H1 (cell line): ENCODE data around the gene YARS2. TPM values are rescaled to one million over a fixed set of nuclear protein-coding genes. Genes with fewer than 3 reads are reported as not detected.

Experiments used
- CTCF ChIA-PET: fragments of 300-600 bp; sonication (Branson Sonifier 250); formaldehyde crosslinking; loops from one replicate; lab custom pipeline; 2021; ENCODE audit not compliant: partially characterized antibody; lab: Charles Lee
- POLR2A ChIA-PET: fragments of 300-600 bp; sonication (Branson Sonifier 250); formaldehyde crosslinking; loops from one replicate; lab custom pipeline; 2021; ENCODE audit warnings: inconsistent platforms; ENCODE audit not compliant: partially characterized antibody; lab: Charles Lee
- DNase-seq, 2 experiments: peaks; one replicate each; pipeline versions ENCODE4 v3.0.0 to v3.0.0-alpha.2; 2010 to 2022; ENCODE audit warnings: low spot score in 2 of 2, low read depth in 1 of 2, mixed read lengths in 1 of 2
- FAIRE-seq: peaks from 2 replicates; lab custom pipeline; 2011; peaks lifted over from hg19 to GRCh38; lab: Jason Lieb, UNC
- H2AFZ ChIP-seq: 2 replicates; pipeline ENCODE4 v1.8.1; 2012; ENCODE audit warnings: low read length, inconsistent platforms
- H2AK5ac ChIP-seq: 2 replicates; pipeline ENCODE4 v1.6.1; 2013; ENCODE audit warnings: low read depth, low read length
- H2BK120ac ChIP-seq: replicated peaks from 2 replicates; pipeline ENCODE3; 2013; ENCODE audit warnings: low read depth, low read length, inconsistent platforms
- H2BK12ac ChIP-seq: 2 replicates; pipeline ENCODE4 v1.6.1; 2013; ENCODE audit warnings: low read depth, low read length
- H2BK15ac ChIP-seq: 2 replicates; pipeline ENCODE4 v1.6.1; 2013; ENCODE audit warnings: low read length
- H2BK20ac ChIP-seq: 2 replicates; pipeline ENCODE4 v1.6.1; 2013; ENCODE audit warnings: low read length
- H2BK5ac ChIP-seq: 2 replicates; pipeline ENCODE4 v1.6.1; 2013; ENCODE audit warnings: low read depth, low read length
- H3K14ac ChIP-seq: 2 replicates; pipeline ENCODE4 v1.6.1; 2013; ENCODE audit warnings: inconsistent platforms; ENCODE audit not compliant: insufficient read length
- H3K18ac ChIP-seq: 2 replicates; pipeline ENCODE4 v1.6.1; 2013; ENCODE audit warnings: low read length; ENCODE audit errors: extremely low read depth
- H3K23ac ChIP-seq: 2 replicates; pipeline ENCODE4 v1.6.1; 2013; ENCODE audit warnings: inconsistent platforms; ENCODE audit not compliant: insufficient read length
- H3K23me2 ChIP-seq: 2 replicates; pipeline ENCODE4 v1.6.1; 2013; ENCODE audit warnings: low read depth, low read length
- H3K27ac ChIP-seq: 2 replicates; pipeline ENCODE4 v1.6.1; 2011; ENCODE audit warnings: low read depth, low read length, inconsistent platforms
- H3K27me3 ChIP-seq, 4 experiments: replicated peaks in 1 of 4; 1 replicate in 1 of 4; 2 replicates in 3 of 4; pipeline versions ENCODE4 v1.6.1 to v1.8.1; 2011 to 2013; ENCODE audit warnings: low read length in 3 of 4, mild to moderate bottlenecking in 3 of 4, inconsistent platforms in 2 of 4, mixed read lengths in 2 of 4, moderate library complexity in 1 of 4; ENCODE audit not compliant: control insufficient read depth in 3 of 4, insufficient read depth in 3 of 4; ENCODE audit errors: extremely low read depth in 1 of 4
- H3K36me3 ChIP-seq, 4 experiments: 2 replicates each; pipeline versions ENCODE4 v1.6.1 to v1.8.1; 2011 to 2013; ENCODE audit warnings: mild to moderate bottlenecking in 4 of 4, low read length in 3 of 4, moderate library complexity in 2 of 4, control low read depth in 1 of 4, inconsistent platforms in 1 of 4; ENCODE audit not compliant: insufficient read depth in 4 of 4, control insufficient read depth in 2 of 4
- H3K4ac ChIP-seq: replicated peaks from 2 replicates; pipeline ENCODE3; 2013; ENCODE audit warnings: low read length, low read depth, mixed read lengths, inconsistent platforms; ENCODE audit not compliant: insufficient read length
- H3K4me1 ChIP-seq, 4 experiments: replicated peaks in 1 of 4; 1 replicate in 1 of 4; 2 replicates in 3 of 4; pipeline versions ENCODE4 v1.6.1 to v1.8.1; 2011 to 2013; ENCODE audit warnings: low read length in 3 of 4, inconsistent platforms in 2 of 4, mixed read lengths in 1 of 4; ENCODE audit not compliant: insufficient read depth in 4 of 4, control insufficient read depth in 3 of 4
- H3K4me2 ChIP-seq, 2 experiments: 2 replicates each; pipeline versions ENCODE4 v1.6.1 to v1.8.1; 2011 to 2013; ENCODE audit warnings: low read depth in 2 of 2, low read length in 2 of 2, control low read depth in 1 of 2, inconsistent platforms in 1 of 2, mild to moderate bottlenecking in 1 of 2; ENCODE audit not compliant: insufficient read depth in 1 of 2
- H3K4me3 ChIP-seq, 4 experiments: fragments of 200-600, 300-600 bp in 1 of 4; sonication (generic), shearing (Covaris generic), sonication (Bioruptor Twin) in 1 of 4; 2 replicates each; pipeline versions ENCODE4 v1.5.1 to v1.8.1; 2011 to 2016; ENCODE audit warnings: low read length in 4 of 4, low read depth in 3 of 4, control low read depth in 2 of 4, inconsistent platforms in 2 of 4, mild to moderate bottlenecking in 2 of 4, mixed read lengths in 1 of 4, moderate library complexity in 1 of 4; ENCODE audit not compliant: insufficient read depth in 2 of 4; ENCODE audit errors: extremely low read depth in 1 of 4
- H3K56ac ChIP-seq: replicated peaks from 2 replicates; pipeline ENCODE3; 2013; ENCODE audit warnings: low read depth, mild to moderate bottlenecking, mixed read lengths, low read length, inconsistent platforms; ENCODE audit not compliant: insufficient read length
- H3K79me1 ChIP-seq: 2 replicates; pipeline ENCODE4 v1.6.1; 2013; ENCODE audit warnings: low read depth, low read length, control low read depth
- H3K79me2 ChIP-seq, 2 experiments: 2 replicates each; pipeline versions ENCODE4 v1.6.1 to v1.8.1; 2012 to 2013; ENCODE audit warnings: low read length in 2 of 2, mild to moderate bottlenecking in 2 of 2, inconsistent platforms in 1 of 2; ENCODE audit not compliant: insufficient read depth in 2 of 2, control insufficient read depth in 1 of 2
- H3K9ac ChIP-seq, 4 experiments: replicated peaks in 1 of 4; 1 replicate in 1 of 4; 2 replicates in 3 of 4; pipeline versions ENCODE4 v1.6.1 to v1.8.1; 2011 to 2013; ENCODE audit warnings: low read depth in 3 of 4, low read length in 3 of 4, control low read depth in 2 of 4, mild to moderate bottlenecking in 2 of 4, moderate library complexity in 2 of 4, inconsistent platforms in 1 of 4; ENCODE audit errors: extremely low read depth in 1 of 4
- H3K9me3 ChIP-seq, 2 experiments: 2 replicates each; pipeline versions ENCODE4 v1.6.1 to v1.8.1; 2012 to 2013; ENCODE audit warnings: mild to moderate bottlenecking in 2 of 2, moderate library complexity in 2 of 2, control low read depth in 1 of 2, inconsistent platforms in 1 of 2, low read depth in 1 of 2, low read length in 1 of 2, mixed read lengths in 1 of 2; ENCODE audit not compliant: insufficient read depth in 2 of 2
- H4K20me1 ChIP-seq, 2 experiments: replicated peaks in 1 of 2; 2 replicates each; pipeline versions ENCODE3 to v1.8.1; 2011 to 2013; ENCODE audit warnings: inconsistent platforms in 2 of 2, low read length in 2 of 2, mild to moderate bottlenecking in 1 of 2; ENCODE audit not compliant: insufficient read depth in 2 of 2, control insufficient read depth in 1 of 2
- H4K5ac ChIP-seq: 2 replicates; pipeline ENCODE4 v1.6.1; 2013; ENCODE audit warnings: low read length, low read depth, mixed read lengths, inconsistent platforms; ENCODE audit not compliant: insufficient read length
- H4K8ac ChIP-seq: 2 replicates; pipeline ENCODE4 v1.8.0; 2013; ENCODE audit warnings: mild to moderate bottlenecking, moderate library complexity, low read length, inconsistent platforms; ENCODE audit not compliant: insufficient read depth; ENCODE audit errors: extremely low read depth
- H4K91ac ChIP-seq: replicated peaks from 2 replicates; pipeline ENCODE3; 2013; ENCODE audit warnings: low read length, mixed read lengths, inconsistent platforms; ENCODE audit not compliant: insufficient read length
- BACH1 ChIP-seq: IDR thresholded peaks from 2 replicates; pipeline ENCODE4 v1.6.1; 2012; ENCODE audit warnings: low read length, improper control_type of control experiment
- EZH2 ChIP-seq: fragments of 200-600 bp; sonication (generic); IDR thresholded peaks from 2 replicates; pipeline ENCODE4 v1.7.1; 2012; ENCODE audit warnings: low read depth, mild to moderate bottlenecking, moderate library complexity, low read length, inconsistent platforms; ENCODE audit not compliant: severe bottlenecking
- RNF2 ChIP-seq: fragments of 200-900, 300-1000 bp; sonication (generic); IDR thresholded peaks from 2 replicates; pipeline ENCODE4 v1.7.1; 2016; ENCODE audit warnings: borderline replicate concordance, low read depth, mild to moderate bottlenecking, antibody characterized with exemption, low read length; ENCODE audit not compliant: poor library complexity, severe bottlenecking; ENCODE audit errors: missing control alignments
- RXRA ChIP-seq: IDR thresholded peaks from 2 replicates; pipeline ENCODE4 v1.6.1; 2011; ENCODE audit warnings: low read depth, mild to moderate bottlenecking, low read length, moderate library complexity; ENCODE audit not compliant: insufficient read depth
- SIX5 ChIP-seq: IDR thresholded peaks from 2 replicates; pipeline ENCODE4 v1.6.1; 2011; ENCODE audit warnings: mild to moderate bottlenecking, low read depth, low read length
- TCF12 ChIP-seq: IDR thresholded peaks from 2 replicates; pipeline ENCODE4 v1.6.1; 2011; ENCODE audit warnings: low read depth, mild to moderate bottlenecking, low read length
- WGBS, 2 experiments: shearing (Covaris generic) in 1 of 2; methylation state at CpG; one replicate each; pipeline versions ENCODE4 v1.1.6 to v1.1.7; 2013 to 2015; ENCODE audit warnings: low lambda C conversion rate in 2 of 2, mixed read lengths in 2 of 2, inconsistent platforms in 1 of 2, low coverage in 1 of 2, missing lambda C conversion rate in 1 of 2; ENCODE audit not compliant: insufficient replicate concordance in 2 of 2, insufficient coverage in 1 of 2, insufficient read length in 1 of 2; ENCODE audit errors: extremely low coverage in 1 of 2, missing lambda C conversion rate in 1 of 2; 5-methylcytosine and 5-hydroxymethylcytosine counted together
- polyA plus RNA-seq, 7 experiments: library from polyadenylated mRNA; depleted of rRNA in 3 of 7; stranded (reverse) in 5 of 7; unstranded in 2 of 7; fragments of >200 nt in 5 of 7; fragments of 200-250 nt in 2 of 7; gene quantifications; 1 replicate in 5 of 7; 2 replicates in 1 of 7; 4 replicates in 1 of 7; pipeline versions ENCODE4 v1.2.1 to v1.2.3, GENCODE V29; 2011 to 2013; ENCODE audit warnings: missing spikeins in 2 of 7, mixed read lengths in 2 of 7
- total RNA-seq: library from RNA; stranded (reverse); fragmentation: NEBNext Ultra II Directional; extraction: Animal tissue kit (Norgen Biotek cat#: 25700); gene quantifications from 2 replicates; pipeline ENCODE4 v1.2.1, GENCODE V29; 2021

Gene YARS2
- total and polyA plus RNA-seq, 2 of the 8 experiments (the other 6 are each of a cell fraction or from before 2014, with no cell fraction given): 29.9 to 41.4 TPM

GRCh38 chr12:32736445-32736844 lies 19.3 kb downstream of the YARS2 start:
- Histone ChIP-seq H3K9ac (no peak overlapping the region), H3K23ac (no peak overlapping the region), H2AFZ (no peak overlapping the region), H2AK5ac (no peak overlapping the region), H3K4me3 (no peak overlapping the region), H3K36me3 (peaks cover 0 to 60% (median 14%) of the 10 kb centered on the region in 4 experiments; a peak in 6 of 8 replicates), H2BK5ac (no peak overlapping the region), H4K8ac (no peak overlapping the region), H2BK12ac (no peak overlapping the region), H3K56ac (no peak overlapping the region), H3K79me1 (no peaks in the 10 kb centered on the region), H3K27ac (no peak overlapping the region), H3K79me2 (no peaks in the 10 kb centered on the region), H3K4me2 (no peak overlapping the region), H4K20me1 (peaks cover 0 to 2% of the 10 kb centered on the region in 2 experiments), H4K91ac (no peak overlapping the region), H2BK20ac (no peak overlapping the region), H3K4me1 (peaks cover 0 to 3% (median under 1%) of the 10 kb centered on the region in 4 experiments; a peak in 2 of 7 replicates), H3K23me2 (no peaks in the 10 kb centered on the region), H2BK15ac (no peak overlapping the region), H2BK120ac (no peak overlapping the region), H3K27me3 (no peaks in the 10 kb centered on the region), H4K5ac (no peak overlapping the region), H3K14ac (no peak overlapping the region), H3K18ac (no peak overlapping the region), H3K4ac (no peak overlapping the region), H3K9me3 (no peaks in the 10 kb centered on the region)
- ChIA-PET CTCF (interaction anchor here (0.9 to 1.9 kb wide), 4 partner anchors 14 to 370 kb away, joined by 3 to 9 read pairs (median 4); partner anchors contain the start of gene YARS2), POLR2A (interaction anchor here (0.6 kb wide), 1 partner anchor 197 kb away, joined by 3 read pairs; no protein-coding TSS in a partner anchor)
- WGBS, 2 experiments: 95% methylated on average over 3 of the region's 3 CpGs; no CpG with 5 or more reads in 1 of the 2 experiments
- no peak for DNase-seq
- TF ChIP-seq RNF2: no peak
- TF ChIP-seq TCF12: no peak
- TF ChIP-seq BACH1: no peak
- no peak for TF ChIP-seq RXRA
- TF ChIP-seq EZH2: no peak
- TF ChIP-seq SIX5: no peak
- FAIRE-seq: no peak
